Measurements from ENCODE around the gene INVS. TPM values are rescaled to one million over a fixed set of nuclear protein-coding genes. Genes with fewer than 3 reads are reported as not detected.
A peak's percentile ranks its signal among the peaks of the same experiment; 100 is the strongest.

Gene INVS
- total and polyA plus RNA-seq, 2 experiments from 2014 or later = 4.1 to 8.7 TPM

DNA sequence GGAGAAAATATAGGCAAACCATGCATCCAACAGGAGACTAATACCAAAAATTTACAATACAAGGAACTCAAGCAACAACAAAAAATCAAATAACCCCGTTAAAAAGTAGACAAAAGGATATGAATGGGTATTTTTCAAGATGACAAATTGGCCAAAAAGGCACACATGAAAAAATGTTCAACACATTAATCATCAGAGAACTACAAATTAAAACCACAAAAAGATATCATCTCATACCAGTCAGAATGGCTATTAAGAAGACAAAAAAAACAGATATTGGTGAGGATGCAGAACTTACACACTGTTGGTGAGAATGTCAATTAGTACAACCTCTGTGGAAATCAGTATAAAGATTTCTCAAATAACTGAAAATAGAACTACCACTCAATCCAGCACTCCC lies 218.7 kb downstream of the INVS start:
- Histone ChIP-seq H4K20me1 (replicated peaks; ENCODE audit: insufficient read depth) (no peaks in the 10 kb centered on the region; the same call in none of the 2 replicates), H3F3A (replicated peaks; ENCODE audit: low read depth) (no peaks in the 10 kb centered on the region), H3K36me3 (ENCODE audit: insufficient read depth) (peaks cover 47% of the 10 kb centered on the region; the same call in 1 of the 2 replicates), H3K27ac (ENCODE audit: low read depth) (no peak overlapping the region), H3K79me2 (replicated peaks; ENCODE audit: insufficient read depth) (peaks cover 96% of the 10 kb centered on the region), H3K4me1 (ENCODE audit: insufficient read depth) (no peaks in the 10 kb centered on the region), H3K4me2 (no peak overlapping the region), H3K9me2 (ENCODE audit: insufficient read depth) (no peaks in the 10 kb centered on the region), H3K4me3 (no peak overlapping the region), H2AFZ (no peak overlapping the region), H3K27me3 (ENCODE audit: insufficient read depth) (no peaks in the 10 kb centered on the region)
- Mint-ChIP-seq H3K36me3 (ENCODE audit: low read depth) (peaks cover 84% of the 10 kb centered on the region), H3K4me1 (no peaks in the 10 kb centered on the region), H3K9me3 (no peaks in the 10 kb centered on the region), H3K4me3 (no peak overlapping the region), H3K27me3 (ENCODE audit: insufficient read depth, low read depth, poor library complexity) (no peaks in the 10 kb centered on the region), H3K27ac (no peak overlapping the region)
- no peak for ATAC-seq
- TF ChIP-seq CREB1 (CRISPR knock-in tag; IDR thresholded peaks at IDR 0.05; ENCODE audit: low read depth) (no peak), EZH2 (IDR thresholded peaks at IDR 0.05; ENCODE audit: low read depth, unreplicated experiment) (no peak), EZH2phosphoT487 (IDR thresholded peaks at IDR 0.05; ENCODE audit: unreplicated experiment) (no peak), CTCF (conservative IDR thresholded peaks at IDR 0.05; ENCODE audit: low read depth in 2 of 2) (no peak)
- TF ChIP-seq, protein P1, sequence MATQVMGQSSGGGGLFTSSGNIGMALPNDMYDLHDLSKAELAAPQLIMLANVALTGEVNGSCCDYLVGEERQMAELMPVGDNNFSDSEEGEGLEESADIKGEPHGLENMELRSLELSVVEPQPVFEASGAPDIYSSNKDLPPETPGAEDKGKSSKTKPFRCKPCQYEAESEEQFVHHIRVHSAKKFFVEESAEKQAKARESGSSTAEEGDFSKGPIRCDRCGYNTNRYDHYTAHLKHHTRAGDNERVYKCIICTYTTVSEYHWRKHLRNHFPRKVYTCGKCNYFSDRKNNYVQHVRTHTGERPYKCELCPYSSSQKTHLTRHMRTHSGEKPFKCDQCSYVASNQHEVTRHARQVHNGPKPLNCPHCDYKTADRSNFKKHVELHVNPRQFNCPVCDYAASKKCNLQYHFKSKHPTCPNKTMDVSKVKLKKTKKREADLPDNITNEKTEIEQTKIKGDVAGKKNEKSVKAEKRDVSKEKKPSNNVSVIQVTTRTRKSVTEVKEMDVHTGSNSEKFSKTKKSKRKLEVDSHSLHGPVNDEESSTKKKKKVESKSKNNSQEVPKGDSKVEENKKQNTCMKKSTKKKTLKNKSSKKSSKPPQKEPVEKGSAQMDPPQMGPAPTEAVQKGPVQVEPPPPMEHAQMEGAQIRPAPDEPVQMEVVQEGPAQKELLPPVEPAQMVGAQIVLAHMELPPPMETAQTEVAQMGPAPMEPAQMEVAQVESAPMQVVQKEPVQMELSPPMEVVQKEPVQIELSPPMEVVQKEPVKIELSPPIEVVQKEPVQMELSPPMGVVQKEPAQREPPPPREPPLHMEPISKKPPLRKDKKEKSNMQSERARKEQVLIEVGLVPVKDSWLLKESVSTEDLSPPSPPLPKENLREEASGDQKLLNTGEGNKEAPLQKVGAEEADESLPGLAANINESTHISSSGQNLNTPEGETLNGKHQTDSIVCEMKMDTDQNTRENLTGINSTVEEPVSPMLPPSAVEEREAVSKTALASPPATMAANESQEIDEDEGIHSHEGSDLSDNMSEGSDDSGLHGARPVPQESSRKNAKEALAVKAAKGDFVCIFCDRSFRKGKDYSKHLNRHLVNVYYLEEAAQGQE (IDR thresholded peaks at IDR 0.05; ENCODE audit: unreplicated experiment) = no peak
- TF ChIP-seq, protein P2, sequence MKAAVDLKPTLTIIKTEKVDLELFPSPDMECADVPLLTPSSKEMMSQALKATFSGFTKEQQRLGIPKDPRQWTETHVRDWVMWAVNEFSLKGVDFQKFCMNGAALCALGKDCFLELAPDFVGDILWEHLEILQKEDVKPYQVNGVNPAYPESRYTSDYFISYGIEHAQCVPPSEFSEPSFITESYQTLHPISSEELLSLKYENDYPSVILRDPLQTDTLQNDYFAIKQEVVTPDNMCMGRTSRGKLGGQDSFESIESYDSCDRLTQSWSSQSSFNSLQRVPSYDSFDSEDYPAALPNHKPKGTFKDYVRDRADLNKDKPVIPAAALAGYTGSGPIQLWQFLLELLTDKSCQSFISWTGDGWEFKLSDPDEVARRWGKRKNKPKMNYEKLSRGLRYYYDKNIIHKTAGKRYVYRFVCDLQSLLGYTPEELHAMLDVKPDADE (IDR thresholded peaks at IDR 0.05) = no peak
- DNase-seq (ENCODE audit: low spot score) = no peak

DNA sequence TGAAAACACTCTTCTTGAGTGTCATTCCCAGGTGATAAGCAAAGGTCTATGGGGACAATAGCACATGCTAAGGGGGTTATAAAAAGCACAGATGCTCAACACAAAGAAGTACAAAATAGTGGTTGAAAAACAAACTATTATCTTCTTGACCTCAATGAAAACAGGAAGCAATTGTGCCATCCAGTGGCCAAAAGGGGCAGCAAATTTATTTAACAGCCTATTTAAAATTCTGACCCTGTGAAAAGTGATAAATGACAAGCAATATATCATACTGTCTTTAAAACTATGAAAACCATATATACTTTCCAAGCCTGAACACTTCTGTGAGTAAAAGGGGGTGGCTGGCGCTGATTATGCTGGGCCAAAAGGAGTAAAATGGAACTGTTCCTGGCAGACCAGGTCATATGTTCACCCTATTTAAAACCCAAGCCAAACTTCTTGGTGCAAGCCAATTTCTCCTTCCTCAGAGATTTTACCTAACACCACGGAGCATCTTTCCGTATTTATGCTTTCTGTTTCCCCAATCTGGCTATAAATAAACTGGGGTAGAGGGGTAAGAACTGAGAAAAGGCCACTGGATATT lies 224.0 kb downstream of the INVS start:
- H3K27me3 ChIP-seq (ENCODE audit: insufficient read depth) = no peaks in the 10 kb centered on the region
- no peak for ATAC-seq
- H3K36me3 ChIP-seq (ENCODE audit: insufficient read depth) = peaks cover 49% of the 10 kb centered on the region
- H3K4me3 ChIP-seq = no peak overlapping the region
- peak overlapping the region; percentile 16; the same call in 1 of the 2 replicates for H3K27ac ChIP-seq (ENCODE audit: low read depth)
- peaks cover 4% of the 10 kb centered on the region for H3F3A ChIP-seq (replicated peaks; ENCODE audit: low read depth)
- Mint-ChIP-seq H3K27me3 (ENCODE audit: insufficient read depth, low read depth, poor library complexity) (no peaks in the 10 kb centered on the region), H3K27ac (peak overlapping the region; percentile 80; the same call in 1 of the 2 replicates), H3K9me3 (no peaks in the 10 kb centered on the region), H3K36me3 (ENCODE audit: low read depth) (peaks cover 68% of the 10 kb centered on the region), H3K4me1 (no peaks in the 10 kb centered on the region), H3K4me3 (no peak overlapping the region)
- H3K9me2 ChIP-seq (ENCODE audit: insufficient read depth) = no peaks in the 10 kb centered on the region
- peaks cover 60% of the 10 kb centered on the region for H3K79me2 ChIP-seq (replicated peaks; ENCODE audit: insufficient read depth)
- peaks cover 18% of the 10 kb centered on the region for H4K20me1 ChIP-seq (replicated peaks; ENCODE audit: insufficient read depth)
- H3K4me2 ChIP-seq = no peak overlapping the region
- no peaks in the 10 kb centered on the region for H3K4me1 ChIP-seq (ENCODE audit: insufficient read depth)
- DNase-seq (ENCODE audit: low spot score) = peak; percentile 70
- no peak overlapping the region for H2AFZ ChIP-seq
- TF ChIP-seq, protein P1 (IDR thresholded peaks at IDR 0.05; ENCODE audit: unreplicated experiment) = no peak
- TF ChIP-seq POLR2AphosphoS5 (IDR thresholded peaks at IDR 0.05; ENCODE audit: low read depth) (no peak), ZNF114 (CRISPR knock-in tag; IDR thresholded peaks at IDR 0.05) (no peak), JUNB (IDR thresholded peaks at IDR 0.05; ENCODE audit: unreplicated experiment) (no peak), STAT1 (IDR thresholded peaks at IDR 0.05; ENCODE audit: unreplicated experiment) (no peak)
- TF ChIP-seq, protein P2 (IDR thresholded peaks at IDR 0.05) = no peak

Measured in GM23338 (cell line).